T-helper 1 cell treated with Interleukin-12 subunit alpha and Interleukin-12 subunit beta and Interleukin-4 antibody, amounts not matched to agents 30 ng/mL and 1 ng/mL, for 36 hours (primary cell): ENCODE measurements around the gene GRID1. TPM values are rescaled to one million over a fixed set of nuclear protein-coding genes. Genes with fewer than 3 reads are reported as not detected.
"Not testable (repeated sequence)": the region's sequence is repeated elsewhere in the genome, so short reads cannot be mapped to it uniquely, and the experiment has no call there.

Source experiments
- intact Hi-C: fragments of 100-400 bp; cut with micrococcal nuclease; formaldehyde crosslinking; loops from one replicate; pipeline ENCODE4 v1.15.1; 2024
- total RNA-seq: library from RNA; stranded (reverse); gene quantifications from 2 replicates; pipeline ENCODE4 v1.2.3, GENCODE V29; 2022

The GRID1 gene
- total RNA-seq, 1 donor from 2014 or later, result not detected

- intact Hi-C loops, result no loop called here
Measured at GRCh38 chr10:86393362-86393761, 26.8 kb upstream of the GRID1 start.

GRCh38 chr10:86392723-86393094 is 26.1 kb upstream of the GRID1 start:
- intact Hi-C loops, result no loop called here

- intact Hi-C loops, result no loop called here
Measured at GRCh38 chr10:86391986-86392722, 25.6 kb upstream of the GRID1 start.

DNA sequence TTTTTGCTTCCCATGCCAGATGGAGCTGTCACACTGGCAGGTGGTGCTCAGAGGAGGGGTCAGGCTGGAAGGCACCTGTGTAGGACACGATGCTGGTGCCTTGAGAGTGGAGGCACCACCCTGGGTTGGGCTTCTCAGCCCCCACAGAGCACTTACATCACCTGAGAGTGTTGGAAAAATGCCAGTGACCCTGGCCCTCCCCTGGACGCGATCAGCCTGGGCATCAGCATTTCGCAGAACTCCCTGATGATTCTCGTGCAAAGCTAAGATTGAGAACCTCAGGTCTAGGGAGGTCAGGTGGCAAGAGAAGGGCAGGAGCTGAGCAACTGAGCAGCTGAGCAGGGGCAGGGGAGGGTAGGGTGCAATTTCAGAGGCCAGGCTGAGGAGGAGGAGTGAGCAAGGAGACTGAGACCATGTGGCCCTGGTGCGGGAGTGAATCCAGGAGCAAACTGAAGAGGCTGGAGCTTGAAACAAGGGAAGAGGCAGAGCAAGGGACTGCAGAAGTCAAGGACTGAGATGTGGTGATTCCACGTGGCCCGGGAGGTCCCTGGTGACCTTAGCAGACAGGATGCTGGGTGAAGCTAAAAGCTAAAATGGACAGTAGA is 24.7 kb upstream of the GRID1 start:
- intact Hi-C loops, result no loop called here

GRCh38 chr10:86390337-86391120 is 23.9 kb upstream of the GRID1 start:
- intact Hi-C loops, result no loop called here

GRCh38 chr10:86389441-86390193 is 23.0 kb upstream of the GRID1 start:
- intact Hi-C loops, result no loop called here

- intact Hi-C loops, result not testable (repeated sequence)
Measured at GRCh38 chr10:86389109-86389440, 22.5 kb upstream of the GRID1 start.

DNA sequence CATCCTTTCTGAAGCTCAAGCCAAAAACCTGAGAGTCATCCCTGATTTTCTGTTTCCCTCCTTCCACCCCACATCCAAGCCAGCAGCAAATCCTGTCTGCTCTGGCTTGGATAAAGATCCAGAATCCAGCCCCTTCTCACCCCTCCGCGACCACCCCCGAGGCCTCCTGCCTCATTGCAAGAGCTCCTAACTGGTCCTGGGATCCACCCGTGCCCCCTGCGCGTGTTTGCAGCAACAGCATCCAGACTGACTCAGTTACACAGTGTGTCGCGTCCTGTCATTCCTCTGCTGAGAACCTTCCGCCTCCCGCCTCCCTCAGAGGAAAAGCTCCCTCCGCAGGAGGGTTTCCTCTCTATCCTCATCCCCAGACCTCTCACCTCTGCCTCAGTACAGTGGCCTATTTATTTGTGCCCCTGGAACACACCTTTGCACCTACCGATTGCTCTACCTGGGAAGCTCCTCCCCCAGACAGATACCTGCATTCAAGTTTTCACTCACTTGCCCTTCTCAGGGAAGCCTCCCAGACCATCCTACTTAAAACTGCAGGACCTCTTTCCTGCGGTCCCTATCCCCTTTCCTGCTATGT is 21.6 kb upstream of the GRID1 start:
- intact Hi-C loops, result no loop called here

DNA sequence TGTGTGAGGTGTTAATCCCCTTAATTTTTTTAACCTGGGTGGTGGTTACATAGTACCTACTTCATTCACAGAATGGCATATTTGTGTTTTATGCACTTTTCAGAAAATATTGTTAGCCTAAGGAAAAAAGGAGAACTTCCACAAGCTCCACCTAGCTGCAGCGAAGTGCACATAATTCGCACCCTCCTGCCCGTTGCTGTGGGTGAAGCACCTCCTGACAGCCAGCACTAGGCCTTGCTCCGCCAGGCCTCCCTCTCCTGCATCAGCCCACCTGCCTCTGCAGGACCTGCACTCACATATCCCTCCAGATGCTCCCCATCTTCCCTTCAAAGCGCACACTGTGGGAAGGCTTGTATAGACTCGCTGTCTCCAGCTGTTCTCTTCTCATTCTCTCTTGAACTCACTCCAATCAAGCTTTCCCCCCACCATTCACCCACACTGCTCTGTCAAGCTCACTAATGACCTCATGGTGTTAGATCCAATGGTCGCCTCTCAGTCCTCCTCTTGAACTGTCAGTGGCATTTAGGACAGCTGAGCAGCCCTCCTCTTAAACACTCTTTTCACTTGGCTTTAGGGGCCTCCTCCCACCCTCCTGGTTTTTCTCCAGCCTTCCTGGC is 20.7 kb upstream of the GRID1 start:
- intact Hi-C loops, result no loop called here

DNA sequence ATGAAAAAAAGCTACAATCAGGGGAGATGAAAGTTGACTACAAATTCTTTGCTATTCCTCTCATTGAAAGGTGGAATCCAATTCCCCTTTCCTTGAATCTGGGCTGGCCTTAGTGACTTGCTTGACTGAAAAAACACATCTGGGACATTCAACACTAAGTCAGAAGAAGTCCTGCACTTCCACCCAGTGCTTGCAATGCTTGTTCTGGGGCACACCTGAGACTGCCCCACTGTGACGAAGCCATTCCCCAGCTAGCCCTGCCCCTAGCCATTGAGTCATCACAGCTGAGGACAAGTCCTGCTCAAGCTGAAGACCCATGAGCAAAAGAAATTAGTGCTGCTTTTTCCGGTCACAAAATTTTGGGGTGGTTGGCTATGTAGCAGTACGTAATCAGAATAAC is 19.2 kb upstream of the GRID1 start:
- intact Hi-C loops, result no loop called here

GRCh38 chr10:86377797-86378146 is 11.2 kb upstream of the GRID1 start:
- intact Hi-C loops, result loop anchor here (1.0 to 5.0 kb wide), 6 partner anchors 115 to 1837 kb away; no protein-coding TSS in a partner anchor

- intact Hi-C loops, result loop anchor here (1.0 to 5.0 kb wide), 6 partner anchors 115 to 1837 kb away; no protein-coding TSS in a partner anchor
Measured at GRCh38 chr10:86376852-86377796, 10.5 kb upstream of the GRID1 start.

- intact Hi-C loops, result loop anchor here (5.0 kb wide), 2 partner anchors 1709 to 1764 kb away; no protein-coding TSS in a partner anchor
Measured at GRCh38 chr10:86376403-86376802, 9.8 kb upstream of the GRID1 start.

DNA sequence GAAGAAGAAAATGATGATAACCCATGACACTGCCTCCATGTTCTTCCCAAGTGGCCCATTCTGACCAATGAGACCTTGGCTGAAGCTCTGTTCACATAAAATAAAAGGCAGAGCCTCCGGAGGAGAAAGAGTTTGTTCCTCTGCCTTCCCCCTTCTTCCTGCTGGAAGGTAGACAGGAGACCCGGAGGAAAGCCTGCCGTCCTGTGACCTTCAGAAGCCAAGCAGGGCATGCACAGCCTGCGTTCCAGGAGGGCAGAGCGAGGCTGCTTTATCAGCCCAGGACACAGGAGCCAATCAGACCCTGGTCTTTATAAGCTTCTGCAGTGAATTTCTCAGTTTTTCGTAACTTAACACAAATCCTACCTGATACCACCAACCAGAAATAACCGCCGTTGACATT is 8.6 kb upstream of the GRID1 start:
- intact Hi-C loops, result loop anchor here (5.0 kb wide), 2 partner anchors 1708 to 1763 kb away; no protein-coding TSS in a partner anchor

- intact Hi-C loops, result loop anchor here (5.0 kb wide), 2 partner anchors 1707 to 1762 kb away; no protein-coding TSS in a partner anchor
Measured at GRCh38 chr10:86374664-86375063, 8.1 kb upstream of the GRID1 start.

- intact Hi-C loops, result no loop called here
Measured at GRCh38 chr10:86373828-86374227, 7.2 kb upstream of the GRID1 start.

DNA sequence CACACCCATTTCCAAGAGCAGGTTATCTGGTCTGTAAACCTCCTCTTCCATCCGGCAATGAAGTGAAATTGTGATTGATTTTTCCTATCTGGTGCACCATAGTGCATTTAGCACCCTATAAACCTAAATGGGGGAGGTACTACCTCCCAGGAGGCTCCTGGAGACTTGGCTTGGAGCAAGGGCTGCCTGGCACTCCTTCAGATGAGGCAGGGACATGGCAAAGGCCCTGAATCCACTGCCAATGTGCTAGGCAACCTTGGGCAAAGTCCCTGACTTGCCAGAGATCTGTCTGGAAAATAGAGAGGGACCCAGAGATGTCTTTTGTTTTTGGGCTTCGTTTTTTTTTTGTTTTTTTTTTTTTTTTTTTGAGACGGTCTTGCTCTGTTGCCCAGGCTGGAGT is 6.7 kb upstream of the GRID1 start:
- intact Hi-C loops, result no loop called here

GRCh38 chr10:86372784-86373239 is 6.2 kb upstream of the GRID1 start:
- intact Hi-C loops, result no loop called here

- intact Hi-C loops, result no loop called here
Measured at GRCh38 chr10:86372119-86372783, 5.7 kb upstream of the GRID1 start.
